Endodermal cell (in vitro differentiated cells): ENCODE measurements around the gene PTPRU. TPM values are rescaled to one million over a fixed set of nuclear protein-coding genes. Genes with fewer than 3 reads are reported as not detected.

Source experiments
- DNase-seq: peaks from one replicate; pipeline ENCODE4 v3.0.0-alpha.2; 2017
- H3K27ac ChIP-seq: 2 replicates; pipeline ENCODE4 v1.5.1; 2013; ENCODE audit warnings: mild to moderate bottlenecking, low read depth, low read length, moderate library complexity
- H3K27me3 ChIP-seq: 2 replicates; pipeline ENCODE4 v1.6.1; 2013; ENCODE audit warnings: mild to moderate bottlenecking, low read length, moderate library complexity; ENCODE audit not compliant: insufficient read depth, control insufficient read depth, poor library complexity, severe bottlenecking
- H3K36me3 ChIP-seq: 2 replicates; pipeline ENCODE4 v1.7.0; 2013; ENCODE audit warnings: mild to moderate bottlenecking, low read length, moderate library complexity; ENCODE audit not compliant: control insufficient read depth, insufficient read depth
- H3K4me1 ChIP-seq: one replicate; pipeline ENCODE4 v1.7.0; 2013; ENCODE audit warnings: low read length; ENCODE audit not compliant: control insufficient read depth, insufficient read depth
- H3K4me3 ChIP-seq: 2 replicates; pipeline ENCODE4 v1.5.1; 2013; ENCODE audit warnings: mild to moderate bottlenecking, low read length, moderate library complexity
- H3K9ac ChIP-seq: 2 replicates; pipeline ENCODE4 v1.6.1; 2013; ENCODE audit warnings: mild to moderate bottlenecking, low read length, moderate library complexity; ENCODE audit not compliant: poor library complexity, severe bottlenecking; ENCODE audit errors: extremely low read depth
- H3K9me3 ChIP-seq: 2 replicates; pipeline ENCODE4 v1.6.1; 2013; ENCODE audit warnings: mild to moderate bottlenecking, low read length, moderate library complexity; ENCODE audit not compliant: control insufficient read depth
- H3K27ac Mint-ChIP-seq: 2 replicates; pipeline ENCODE4 v1.8.0; 2020; ENCODE audit warnings: mixed read lengths
- H3K27me3 Mint-ChIP-seq: 2 replicates; pipeline ENCODE4 v1.8.0; 2021; ENCODE audit warnings: mild to moderate bottlenecking, mixed read lengths; ENCODE audit not compliant: insufficient read depth
- H3K36me3 Mint-ChIP-seq: 2 replicates; pipeline ENCODE4 v1.8.0; 2020; ENCODE audit warnings: low read depth, mixed read lengths
- H3K4me1 Mint-ChIP-seq: 2 replicates; pipeline ENCODE4 v1.8.0; 2020; ENCODE audit warnings: mixed read lengths
- H3K4me3 Mint-ChIP-seq: 2 replicates; pipeline ENCODE4 v1.8.0; 2020; ENCODE audit warnings: mild to moderate bottlenecking, moderate library complexity, mixed read lengths
- H3K9me3 Mint-ChIP-seq: 2 replicates; pipeline ENCODE4 v1.8.0; 2020; ENCODE audit warnings: mild to moderate bottlenecking, mixed read lengths
- CTCF ChIP-seq: fragments of 200-600 bp; sonication (generic); conservative IDR thresholded peaks from 2 replicates; pipeline ENCODE4 v1.5.0; 2021; ENCODE audit warnings: antibody characterized with exemption, mild to moderate bottlenecking
- WGBS, 2 experiments: methylation state at CpG; one replicate each; pipeline versions ENCODE4 v1.1.5 to v1.1.7; 2013; ENCODE audit warnings: missing lambda C conversion rate in 2 of 2, mixed read lengths in 1 of 2; ENCODE audit not compliant: insufficient coverage in 1 of 2, insufficient read length in 1 of 2; 5-methylcytosine and 5-hydroxymethylcytosine counted together
- total RNA-seq, 2 donors: library from RNA; stranded (reverse); fragmentation: NEBNext Ultra II Directional in 1 of 2; extraction: Animal tissue kit (Norgen Biotek cat#: 25700) in 1 of 2; gene quantifications; 2 replicates in 1 of 2; 3 replicates in 1 of 2; pipeline ENCODE4 v1.2.1, GENCODE V29; 2021

The PTPRU gene
- total RNA-seq, 2 donors from 2014 or later: 49.8 to 73.1 TPM

- Histone ChIP-seq H3K36me3 (no peaks in the 10 kb centered on the region), H3K27ac (no peak overlapping the region), H3K4me3 (no peak overlapping the region), H3K9me3 (no peaks in the 10 kb centered on the region), H3K4me1 (peaks cover 28% of the 10 kb centered on the region), H3K9ac (no peak overlapping the region), H3K27me3 (no peaks in the 10 kb centered on the region)
- TF ChIP-seq CTCF: no peak
- H3K27ac Mint-ChIP-seq: no peak overlapping the region
- H3K36me3 Mint-ChIP-seq: no peaks in the 10 kb centered on the region
- H3K4me1 Mint-ChIP-seq: peaks cover 31% of the 10 kb centered on the region
- no peak for DNase-seq
- H3K27me3 Mint-ChIP-seq: peaks cover under 1% of the 10 kb centered on the region
- H3K4me3 Mint-ChIP-seq: no peak overlapping the region
- no peaks in the 10 kb centered on the region for H3K9me3 Mint-ChIP-seq
- whole genome bisulfite sequencing, 2 experiments: 94 to 98% methylated on average over 5 to 6 of the region's 6 CpGs
Observed at GRCh38 chr1:29245261-29245660, 8.9 kb downstream of the PTPRU start.

GRCh38 chr1:29245876-29246275, 9.6 kb downstream of the PTPRU start:
- Mint-ChIP-seq H3K27me3 (no peaks in the 10 kb centered on the region), H3K27ac (no peak overlapping the region), H3K4me3 (no peak overlapping the region), H3K36me3 (no peaks in the 10 kb centered on the region), H3K4me1 (peaks cover 35% of the 10 kb centered on the region), H3K9me3 (no peaks in the 10 kb centered on the region)
- Histone ChIP-seq H3K27me3 (no peaks in the 10 kb centered on the region), H3K9ac (no peak overlapping the region), H3K4me3 (no peak overlapping the region), H3K9me3 (no peaks in the 10 kb centered on the region), H3K36me3 (no peaks in the 10 kb centered on the region), H3K4me1 (peaks cover 34% of the 10 kb centered on the region), H3K27ac (no peak overlapping the region)
- WGBS, 2 experiments: 90 to 93% methylated on average over 5 of the region's 5 CpGs
- TF ChIP-seq CTCF: peak; percentile 60
- peak; percentile 60 for DNase-seq

GRCh38 chr1:29247044-29247443, 10.7 kb downstream of the PTPRU start:
- 96 to 100% methylated on average over 3 of the region's 3 CpGs for WGBS, 2 experiments
- H3K4me1 Mint-ChIP-seq: peaks cover 40% of the 10 kb centered on the region

More at GRCh38 chr1:29247044-29247443, 10.7 kb downstream of the PTPRU start:
- Mint-ChIP-seq H3K4me3 (no peak overlapping the region), H3K27me3 (no peaks in the 10 kb centered on the region), H3K9me3 (no peaks in the 10 kb centered on the region), H3K36me3 (no peaks in the 10 kb centered on the region), H3K27ac (no peak overlapping the region)
- Histone ChIP-seq H3K36me3 (no peaks in the 10 kb centered on the region), H3K4me3 (no peak overlapping the region), H3K4me1 (peaks cover 34% of the 10 kb centered on the region), H3K27me3 (no peaks in the 10 kb centered on the region), H3K9me3 (no peaks in the 10 kb centered on the region), H3K9ac (no peak overlapping the region), H3K27ac (no peak overlapping the region)
- DNase-seq: no peak
- no peak for TF ChIP-seq CTCF
